ENCODE measurements around the gene SERPINB10. TPM values are rescaled to one million over a fixed set of nuclear protein-coding genes. Genes with fewer than 3 reads are reported as not detected.
"Not testable (repeated sequence)": the region's sequence is repeated elsewhere in the genome, so short reads cannot be mapped to it uniquely, and the experiment has no call there.

The SERPINB10 gene
- total RNA-seq, 2 donors from 2014 or later, result not detected

DNA sequence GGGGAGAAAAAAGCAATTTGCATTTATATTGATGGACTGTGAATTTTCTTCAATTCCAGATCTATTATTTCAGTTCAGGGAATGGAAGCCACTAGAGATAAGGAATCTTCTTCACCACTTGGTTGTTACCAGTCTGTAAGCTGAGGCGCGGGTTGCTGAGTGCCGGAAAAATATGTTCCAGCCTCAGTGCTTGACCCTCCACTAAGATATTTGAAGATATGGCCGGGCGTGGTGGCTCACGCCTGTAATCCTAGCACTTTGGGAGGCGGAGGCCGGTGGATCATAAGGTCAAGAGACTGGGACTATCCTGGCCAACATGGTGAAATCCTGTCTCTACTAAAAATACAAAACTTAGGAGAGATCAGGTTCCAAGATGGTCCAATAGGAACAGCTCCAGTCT is 32.2 kb downstream of the SERPINB10 start:
- Histone ChIP-seq H3K4me1 (ENCODE audit: control insufficient read depth in 1 of 2, low read depth in 2 of 2) (peaks cover 0 to 5% of the 10 kb centered on the region in 2 donors), H3K27me3 (replicated peaks; ENCODE audit: insufficient read depth) (no peaks in the 10 kb centered on the region), H3K9me3 (no peaks in the 10 kb centered on the region), H3K27ac (no peak overlapping the region), H3K4me3 (no peak overlapping the region), H3K36me3 (no peaks in the 10 kb centered on the region)
- no peak for TF ChIP-seq CTCF (IDR thresholded peaks at IDR 0.05)
- no peak for DNase-seq (ENCODE audit: low spot score)
- no peak for ATAC-seq (ENCODE audit: insufficient number of reproducible peaks, low FRiP score, low read depth)

GRCh38 chr18:63940543-63941050 is 32.8 kb downstream of the SERPINB10 start:
- H3K36me3 ChIP-seq; H3K27me3 ChIP-seq (replicated peaks; ENCODE audit: insufficient read depth); H3K4me3 ChIP-seq; H3K9me3 ChIP-seq; DNase-seq (ENCODE audit: low spot score); H3K4me1 ChIP-seq (ENCODE audit: control insufficient read depth in 1 of 2, low read depth in 2 of 2); H3K27ac ChIP-seq; ATAC-seq (ENCODE audit: insufficient number of reproducible peaks, low FRiP score, low read depth): not testable (repeated sequence)

DNA sequence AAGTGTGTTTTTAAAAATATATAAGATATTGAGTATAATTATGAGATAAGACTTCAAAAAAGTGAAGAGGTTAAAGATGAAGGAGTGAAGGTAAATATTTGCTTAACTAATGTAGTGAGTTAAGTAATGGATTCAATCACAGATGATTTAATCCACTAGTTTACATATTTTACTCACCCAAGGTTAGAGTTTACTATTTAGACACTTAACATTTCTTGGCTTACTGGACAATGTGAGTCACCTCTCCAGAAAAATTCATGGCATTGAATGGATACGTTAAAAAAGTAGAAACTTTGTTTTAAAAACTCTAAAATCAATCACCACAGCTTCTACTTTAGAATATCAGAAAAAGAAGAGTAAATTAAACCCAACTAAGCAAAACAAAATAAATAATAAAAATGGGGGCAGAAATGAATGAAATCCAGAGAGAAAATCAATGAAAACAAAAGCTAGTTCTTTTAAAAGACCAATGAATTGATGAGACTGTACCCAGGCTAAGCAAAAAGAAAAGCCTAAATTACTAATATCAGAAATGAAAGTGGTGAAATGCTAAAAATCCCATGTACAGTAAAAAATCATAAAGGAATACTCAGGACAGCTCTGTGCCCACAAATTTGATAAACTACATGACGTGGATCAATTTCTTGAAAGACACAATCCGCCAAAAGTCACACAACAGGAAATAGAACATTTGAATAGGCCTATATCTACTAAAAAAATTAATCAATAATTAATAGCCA is 39.5 kb downstream of the SERPINB10 start:
- Histone ChIP-seq H3K9me3 (no peaks in the 10 kb centered on the region), H3K27ac (no peak overlapping the region), H3K27me3 (replicated peaks; ENCODE audit: insufficient read depth) (no peaks in the 10 kb centered on the region), H3K36me3 (no peaks in the 10 kb centered on the region), H3K4me3 (no peak overlapping the region), H3K4me1 (ENCODE audit: control insufficient read depth in 1 of 2, low read depth in 2 of 2) (peaks cover 0 to 13% of the 10 kb centered on the region in 2 donors)
- ATAC-seq (ENCODE audit: insufficient number of reproducible peaks, low FRiP score, low read depth), result no peak
- TF ChIP-seq CTCF (IDR thresholded peaks at IDR 0.05), result no peak
- no peak for DNase-seq (ENCODE audit: low spot score)

DNA sequence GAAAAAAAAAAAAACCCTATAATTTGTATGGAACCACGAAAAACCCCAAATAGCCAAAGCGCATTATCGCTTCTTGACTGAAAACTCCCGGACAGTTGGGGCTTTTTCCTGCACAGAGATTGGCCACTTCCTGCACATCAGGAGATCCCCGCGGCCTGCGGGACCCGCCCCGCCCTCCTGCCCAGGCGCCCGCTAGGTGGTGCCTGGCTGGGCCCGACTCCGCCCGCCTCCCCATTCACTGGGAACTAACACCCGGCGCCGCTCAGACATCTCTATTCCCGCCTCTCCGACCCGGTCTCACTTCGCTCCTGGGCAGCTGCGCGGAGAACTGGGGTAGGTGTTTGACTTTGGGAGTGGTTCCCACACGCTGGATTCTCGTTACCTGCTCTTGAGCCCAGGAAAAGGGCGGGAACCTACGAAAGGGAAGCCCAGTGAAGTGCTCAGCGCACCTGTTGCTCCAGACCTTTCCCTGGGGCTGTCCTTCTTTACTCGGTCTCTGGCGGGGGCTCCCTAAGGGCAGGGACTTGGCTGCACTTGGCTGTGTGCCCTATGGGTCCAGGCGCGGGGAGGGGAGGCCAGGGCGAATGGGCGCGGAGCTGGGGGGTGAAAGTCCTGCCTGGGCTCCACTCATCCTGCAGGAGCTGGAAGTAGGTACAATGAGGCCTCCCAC is 41.4 kb downstream of the SERPINB10 start, which contains the start of gene HMSD:
TSS of gene HMSD (plus strand) at position 234 of the 670 bp plus-strand sequence. CDS start 4,155 bp downstream, outside the sequence.
- Histone ChIP-seq H3K36me3 (no peaks in the 10 kb centered on the region), H3K4me1 (ENCODE audit: control insufficient read depth in 1 of 2, low read depth in 2 of 2) (peaks cover 0 to 13% of the 10 kb centered on the region in 2 donors), H3K4me3 (peak within 1 kb of the TSS; percentile 66), H3K27ac (no peak within 1 kb of the TSS), H3K27me3 (replicated peaks; ENCODE audit: insufficient read depth) (no peaks in the 10 kb centered on the region), H3K9me3 (no peaks in the 10 kb centered on the region)
- no peak for ATAC-seq (ENCODE audit: insufficient number of reproducible peaks, low FRiP score, low read depth)
- peak; percentile 45 for TF ChIP-seq CTCF (IDR thresholded peaks at IDR 0.05)
- DNase-seq (ENCODE audit: low spot score), result no peak

- DNase-seq (ENCODE audit: low spot score) (no peak), ATAC-seq (ENCODE audit: insufficient number of reproducible peaks, low FRiP score, low read depth) (no peak)
- no peaks in the 10 kb centered on the region for H3K36me3 ChIP-seq
- H3K27me3 ChIP-seq (replicated peaks; ENCODE audit: insufficient read depth), result no peaks in the 10 kb centered on the region
- no peaks in the 10 kb centered on the region for H3K9me3 ChIP-seq
- no peak overlapping the region for H3K4me3 ChIP-seq
- no peak for TF ChIP-seq CTCF (IDR thresholded peaks at IDR 0.05)
- peaks cover 0 to 13% of the 10 kb centered on the region in 2 donors for H3K4me1 ChIP-seq (ENCODE audit: control insufficient read depth in 1 of 2, low read depth in 2 of 2)
- no peak overlapping the region for H3K27ac ChIP-seq
Observed at GRCh38 chr18:63951302-63951705, 43.5 kb downstream of the SERPINB10 start.
